Testis (tissue), 3 donors: ENCODE data around the gene FAM184A. TPM values are rescaled to one million over a fixed set of nuclear protein-coding genes. Genes with fewer than 3 reads are reported as not detected.

Experiments used
- DNase-seq: peaks from one replicate; pipeline ENCODE4 v3.0.0-alpha.2; 2019
- H3K27ac ChIP-seq, 2 donors: fragments of 200-600 bp; sonication (generic); one replicate each; pipeline ENCODE4 v1.5.1; 2019
- H3K27me3 ChIP-seq: fragments of 200-600 bp; sonication (generic); one replicate; pipeline ENCODE4 v1.5.1; 2019
- H3K36me3 ChIP-seq: fragments of 200-600 bp; sonication (generic); one replicate; pipeline ENCODE4 v1.5.1; 2017; ENCODE audit warnings: low read depth; ENCODE audit errors: missing control alignments
- H3K4me1 ChIP-seq: fragments of 200-600 bp; sonication (generic); one replicate; pipeline ENCODE4 v1.5.1; 2019
- H3K4me3 ChIP-seq, 2 donors: fragments of 200-600 bp; sonication (generic); one replicate each; pipeline ENCODE4 v1.5.1; 2017 to 2019
- H3K9me3 ChIP-seq: fragments of 200-600 bp; sonication (generic); one replicate; pipeline ENCODE4 v1.5.1; 2017
- CTCF ChIP-seq, 3 experiments: fragments of 450-650 bp in 2 of 3; fragments of 200-600 bp in 1 of 3; sonication (generic) in 1 of 3; IDR thresholded peaks; one replicate each; pipeline ENCODE4 v1.5.1; 2016 to 2019; ENCODE audit warnings: antibody characterized with exemption in 3 of 3, mild to moderate bottlenecking in 2 of 3, moderate library complexity in 1 of 3
- POLR2A ChIP-seq: fragments of 450-650 bp; IDR thresholded peaks from one replicate; pipeline ENCODE4 v1.6.1; 2017; ENCODE audit warnings: antibody characterized with exemption, mild to moderate bottlenecking, moderate library complexity
- WGBS, 2 donors: methylation state at CpG; one replicate each; pipeline ENCODE4 v1.1.5; 2018; 5-methylcytosine and 5-hydroxymethylcytosine counted together
- intact Hi-C: fragments of 100-400 bp; cut with DNase I; formaldehyde crosslinking; loops from one replicate; pipeline ENCODE4 v1.15.1; 2023; ENCODE audit warnings: low total_unique reads
- polyA plus RNA-seq: library from polyadenylated mRNA; stranded (reverse); fragments of 350-450 nt; fragmentation: Illumina TruSeq; extraction: RNeasy Lipid Tissue Mini Kit (QIAGEN cat#74804); gene quantifications from one replicate; pipeline ENCODE4 v1.2.3, GENCODE V29; 2014; ENCODE audit warnings: low read depth, low replicate concordance; ENCODE audit not compliant: insufficient read depth
- total RNA-seq, 2 donors: library from RNA; depleted of rRNA; stranded (reverse); fragments of >200 nt; gene quantifications; one replicate each; pipeline ENCODE4 v1.2.3, GENCODE V29; 2016

Gene FAM184A
- total and polyA plus RNA-seq, 3 donors from 2014 or later: 24.0 to 36.3 (median 24.3) TPM

DNA sequence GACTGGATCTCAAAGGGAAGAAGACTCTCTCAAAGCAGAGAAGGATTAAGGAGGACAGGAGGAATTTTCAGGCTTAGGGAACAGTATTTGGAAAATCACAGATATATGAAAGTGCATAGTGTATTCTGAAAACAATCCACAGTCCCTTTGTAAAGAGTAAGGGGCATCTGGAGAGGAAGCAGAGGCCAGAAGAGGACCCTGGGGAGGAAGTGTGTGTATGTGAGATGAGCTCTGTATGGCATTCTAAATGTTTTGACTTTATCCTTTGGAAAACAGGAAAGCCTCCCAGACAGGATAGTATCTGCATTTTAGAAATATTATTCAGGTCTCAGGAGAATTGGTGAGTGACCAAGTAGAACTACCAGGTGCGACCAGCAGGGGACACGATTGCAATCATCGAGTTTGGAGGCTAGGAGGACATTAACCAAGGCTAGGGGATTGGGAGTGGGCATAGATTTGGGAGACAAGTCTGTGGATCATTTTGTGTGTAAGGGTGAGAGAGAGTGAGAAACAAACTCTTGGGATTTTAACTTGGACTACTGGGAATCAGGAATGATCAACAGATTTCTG lies 38.3 kb upstream of the FAM184A start:
- Histone ChIP-seq H3K4me3 (no peak overlapping the region), H3K9me3 (no peaks in the 10 kb centered on the region), H3K4me1 (no peaks in the 10 kb centered on the region), H3K36me3 (no peaks in the 10 kb centered on the region), H3K27me3 (no peaks in the 10 kb centered on the region), H3K27ac (no peak overlapping the region)
- intact Hi-C loops: no loop called here
- no peak for DNase-seq
- peak in 1 of 3 experiments; percentile 34 for TF ChIP-seq CTCF (IDR thresholded peaks at IDR 0.05)
- TF ChIP-seq POLR2A: no peak
- WGBS, 2 donors: 81 to 89% methylated on average over 3 of the region's 3 CpGs

DNA sequence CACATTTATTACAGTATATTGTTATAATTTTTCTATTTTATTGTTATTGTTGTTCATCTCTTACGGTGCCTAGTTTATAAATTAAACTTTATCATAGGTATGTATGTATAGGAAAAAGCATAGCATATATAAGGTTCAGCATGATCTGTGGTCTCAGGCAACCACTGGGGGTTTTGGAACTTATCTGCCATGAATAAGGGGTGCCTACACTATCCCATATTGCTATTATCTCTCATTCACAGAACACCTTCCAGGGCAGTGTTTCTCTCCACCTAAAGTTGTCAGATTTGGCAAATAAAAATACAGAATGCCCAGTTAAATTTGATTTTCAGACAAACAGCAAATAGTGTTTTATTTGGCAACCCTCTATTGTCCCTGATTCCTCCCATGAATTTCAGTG lies 35.5 kb upstream of the FAM184A start:
- Histone ChIP-seq H3K27ac (no peak overlapping the region), H3K27me3 (no peaks in the 10 kb centered on the region), H3K4me3 (no peak overlapping the region), H3K4me1 (peaks cover 8% of the 10 kb centered on the region), H3K36me3 (no peaks in the 10 kb centered on the region), H3K9me3 (no peaks in the 10 kb centered on the region)
- TF ChIP-seq POLR2A (no peak), CTCF (IDR thresholded peaks at IDR 0.05) (no peak)
- intact Hi-C loops: loop anchor here (5.0 kb wide), 1 partner anchor 147 kb away; no protein-coding TSS in a partner anchor
- WGBS, 2 donors: 92 to 93% methylated on average over 1 of the region's 1 CpG
- DNase-seq: no peak

DNA sequence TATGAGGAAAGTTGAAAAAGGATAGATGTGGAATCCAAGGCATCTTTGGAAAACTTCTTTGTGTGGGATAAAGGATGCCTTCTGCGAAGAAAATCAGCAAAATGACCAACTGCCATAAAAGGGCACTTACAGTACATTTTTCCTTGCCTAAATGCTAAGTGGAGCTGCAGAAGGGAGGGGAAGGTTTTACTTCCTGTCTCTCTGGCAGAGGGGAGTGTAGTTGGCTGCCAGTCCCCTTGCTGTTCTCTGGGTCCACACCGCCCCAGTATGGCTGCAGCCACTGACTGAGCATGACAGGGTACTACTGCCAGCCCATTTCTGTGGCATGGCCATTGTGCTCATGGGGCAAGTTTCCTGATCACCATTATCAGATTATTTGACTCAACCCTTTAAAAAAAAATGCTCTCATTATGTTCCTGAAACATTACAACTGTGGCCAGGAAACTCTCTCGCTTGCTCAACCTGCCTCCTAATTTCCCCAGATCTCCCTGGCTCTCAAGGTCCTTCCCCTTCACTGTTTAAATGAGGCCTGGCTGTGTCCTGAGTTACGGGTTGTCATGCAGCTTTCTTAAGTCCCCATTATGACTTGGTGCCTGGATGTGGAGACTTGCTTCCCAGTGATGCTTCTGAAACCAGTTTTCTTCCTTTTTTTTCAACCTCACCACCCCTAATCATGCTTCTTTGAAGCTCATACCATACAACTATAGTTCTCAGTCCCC lies 34.5 kb upstream of the FAM184A start:
- Histone ChIP-seq H3K9me3 (no peaks in the 10 kb centered on the region), H3K4me3 (no peak overlapping the region), H3K4me1 (peaks cover 8% of the 10 kb centered on the region), H3K27me3 (no peaks in the 10 kb centered on the region), H3K36me3 (no peaks in the 10 kb centered on the region), H3K27ac (no peak overlapping the region)
- TF ChIP-seq POLR2A: no peak
- TF ChIP-seq CTCF (IDR thresholded peaks at IDR 0.05): no peak
- 51 to 73% methylated on average over 4 of the region's 4 CpGs for WGBS, 2 donors
- DNase-seq: no peak
- intact Hi-C loops: loop anchor here (5.0 kb wide), 1 partner anchor 146 kb away; no protein-coding TSS in a partner anchor

DNA sequence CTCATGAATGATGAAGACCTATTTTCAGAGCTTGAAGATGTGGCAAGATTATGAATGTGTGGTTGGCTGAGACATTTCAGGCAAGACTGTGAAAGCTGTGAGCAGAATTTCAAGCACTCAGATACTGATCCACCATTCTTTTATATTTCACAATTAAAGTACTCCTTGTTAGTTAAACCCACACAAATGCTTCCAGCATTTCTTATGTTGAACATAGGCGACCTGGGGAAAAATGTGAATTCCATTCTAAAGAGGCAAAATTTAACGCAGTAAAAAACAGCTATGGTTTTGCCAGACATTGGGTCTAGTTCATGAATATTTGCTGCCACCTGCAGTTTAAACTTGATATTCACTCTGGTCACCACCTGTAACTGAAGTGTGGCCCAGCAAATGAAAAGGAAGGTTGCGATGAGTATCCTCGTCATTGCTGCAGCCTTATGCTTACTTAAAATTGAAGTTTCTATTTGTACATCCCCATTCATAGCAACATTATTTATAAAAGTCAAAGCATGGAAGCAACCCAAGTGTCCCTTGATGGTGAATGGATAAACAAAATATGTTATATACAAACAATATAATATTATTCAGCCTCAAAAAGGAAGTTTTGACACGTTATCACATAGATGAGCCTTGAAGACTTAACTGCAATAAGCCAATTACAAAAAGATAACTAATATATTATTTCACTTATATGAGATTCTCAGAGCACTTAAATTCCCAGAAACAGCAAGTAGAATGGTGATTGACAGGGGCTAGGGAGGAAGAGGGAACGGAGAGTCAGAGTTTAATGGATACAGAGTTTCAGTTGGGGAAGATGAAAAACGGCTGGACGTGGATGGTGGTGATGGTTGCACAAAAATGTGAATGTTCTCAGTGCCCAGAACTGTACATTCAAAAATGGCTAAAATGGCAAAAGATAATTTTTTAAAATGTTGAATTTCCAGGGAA lies 32.4 kb upstream of the FAM184A start:
- WGBS, 2 donors: 43 to 49% methylated on average over 8 of the region's 8 CpGs
- intact Hi-C loops: loop anchor here (5.0 kb wide), 1 partner anchor 144 kb away; no protein-coding TSS in a partner anchor
- H3K27me3 ChIP-seq: no peaks in the 10 kb centered on the region

More for the DNA sequence above, 32.4 kb upstream of the FAM184A start:
- H3K9me3 ChIP-seq: no peaks in the 10 kb centered on the region
- no peak for TF ChIP-seq POLR2A
- TF ChIP-seq CTCF (IDR thresholded peaks at IDR 0.05): peak; percentile 59 to 65 (median 60)
- H3K4me3 ChIP-seq: no peak overlapping the region
- no peak overlapping the region for H3K27ac ChIP-seq
- H3K36me3 ChIP-seq: no peaks in the 10 kb centered on the region
- H3K4me1 ChIP-seq: peaks cover 8% of the 10 kb centered on the region
- DNase-seq: peak; percentile 53
